T-cell (primary cell): ENCODE results near the gene ARPC5L. TPM values are rescaled to one million over a fixed set of nuclear protein-coding genes. Genes with fewer than 3 reads are reported as not detected.

Source experiments
- ATAC-seq, 4 experiments: fragments of 200-7000 bp in 3 of 4; fragments of 150-1000 bp in 1 of 4; cut with Tn5 transposase; replicated peaks in 1 of 4; 1 replicate in 3 of 4; 2 replicates in 1 of 4; pipeline ENCODE4 v1.10.0; 2021; ENCODE audit warnings: moderate library complexity in 3 of 4, mild to moderate bottlenecking in 2 of 4, moderate number of reproducible peaks in 1 of 4
- CTCF ChIA-PET, 2 donors: fragments of 300-600 bp; sonication (Branson Sonifier 250); formaldehyde crosslinking; loops; one replicate each; lab custom pipeline; 2022; ENCODE audit warnings: antibody characterized with exemption in 2 of 2; lab: Charles Lee
- POLR2A ChIA-PET, 2 donors: fragments of 300-600 bp; sonication (Branson Sonifier 250); formaldehyde crosslinking; loops; one replicate each; lab custom pipeline; 2022; ENCODE audit warnings: antibody characterized with exemption in 2 of 2; lab: Charles Lee
- DNase-seq, 35 experiments: peaks; one replicate each; pipeline versions ENCODE4 v3.0.0 to v3.0.0-alpha.2; 2013 to 2023
- H3K27ac ChIP-seq: one replicate; pipeline ENCODE4 v1.5.1; 2013; ENCODE audit warnings: low read length
- H3K27me3 ChIP-seq, 2 experiments: replicated peaks in 1 of 2; 1 replicate in 1 of 2; 2 replicates in 1 of 2; pipeline versions ENCODE4 v1.6.1 to v1.7.0; 2013; ENCODE audit warnings: low read length in 1 of 2, mixed read lengths in 1 of 2; ENCODE audit not compliant: control insufficient read depth in 2 of 2, insufficient read depth in 2 of 2; ENCODE audit errors: extremely low read depth in 1 of 2
- H3K36me3 ChIP-seq, 2 donors: 1 replicate in 1 of 2; 2 replicates in 1 of 2; pipeline versions ENCODE4 v1.6.1 to v1.7.0; 2013; ENCODE audit warnings: low read length in 1 of 2; ENCODE audit not compliant: control insufficient read depth in 2 of 2, insufficient read depth in 1 of 2; ENCODE audit errors: extremely low read depth in 1 of 2
- H3K4me1 ChIP-seq, 2 experiments: 1 replicate in 1 of 2; 2 replicates in 1 of 2; pipeline versions ENCODE4 v1.6.1 to v1.7.0; 2013; ENCODE audit warnings: low read length in 2 of 2, mixed read lengths in 1 of 2; ENCODE audit not compliant: insufficient read depth in 2 of 2, control insufficient read depth in 1 of 2; ENCODE audit errors: extremely low read depth in 1 of 2
- H3K4me3 ChIP-seq, 2 donors: 1 replicate in 1 of 2; 2 replicates in 1 of 2; pipeline versions ENCODE4 v1.5.1 to v1.7.0; 2013; ENCODE audit warnings: mild to moderate bottlenecking in 2 of 2, low read length in 1 of 2, moderate library complexity in 1 of 2; ENCODE audit not compliant: control insufficient read depth in 1 of 2; ENCODE audit errors: extremely low read depth in 1 of 2
- H3K9me3 ChIP-seq: 2 replicates; pipeline ENCODE4 v1.7.0; 2013
- H3K27ac Mint-ChIP-seq, 2 donors: one replicate each; pipeline ENCODE4 v1.8.0; 2020 to 2021; ENCODE audit warnings: mild to moderate bottlenecking in 2 of 2, mixed read lengths in 2 of 2
- H3K27me3 Mint-ChIP-seq, 2 donors: one replicate each; pipeline ENCODE4 v1.8.0; 2021 to 2022; ENCODE audit warnings: mixed read lengths in 2 of 2
- H3K36me3 Mint-ChIP-seq: one replicate; pipeline ENCODE4 v1.8.0; 2021; ENCODE audit warnings: mixed read lengths
- H3K4me1 Mint-ChIP-seq, 3 donors: one replicate each; pipeline ENCODE4 v1.8.0; 2020 to 2022; ENCODE audit warnings: mixed read lengths in 3 of 3, mild to moderate bottlenecking in 1 of 3
- H3K4me3 Mint-ChIP-seq, 3 donors: one replicate each; pipeline ENCODE4 v1.8.0; 2020 to 2022; ENCODE audit warnings: mild to moderate bottlenecking in 3 of 3, mixed read lengths in 3 of 3, moderate library complexity in 3 of 3
- H3K9me3 Mint-ChIP-seq, 3 donors: one replicate each; pipeline ENCODE4 v1.8.0; 2020 to 2022; ENCODE audit warnings: mixed read lengths in 3 of 3
- WGBS: methylation state at CpG from one replicate; pipeline ENCODE4 v1.1.5; 2013; ENCODE audit warnings: missing lambda C conversion rate; ENCODE audit not compliant: insufficient coverage; 5-methylcytosine and 5-hydroxymethylcytosine counted together
- total RNA-seq, 35 experiments: library from RNA in 6 of 35; stranded (reverse) in 6 of 35; fragments of 120-200 nt in 1 of 35; gene quantifications; one replicate each; pipeline versions ENCODE4 v1.2.1 to v1.2.4 and lab custom pipeline; 2013 to 2026

The ARPC5L gene
- total RNA-seq, 5 donors from 2014 or later (not counting 1 experiment from before 2014, with no cell fraction given): 29.1 to 55.3 (median 35.9) TPM

GRCh38 chr9:124882231-124882630, 20.3 kb downstream of the ARPC5L start:
- ChIA-PET CTCF (interaction anchor here in 1 of 2 donors (0.6 kb wide), 1 partner anchor 612 kb away, joined by 3 read pairs; no protein-coding TSS in a partner anchor), POLR2A (no interaction called here)
- Histone ChIP-seq H3K36me3 (peaks cover 15 to 79% of the 10 kb centered on the region in 2 donors), H3K4me1 (peaks cover 0 to 12% of the 10 kb centered on the region in 2 experiments), H3K27me3 (no peaks in the 10 kb centered on the region), H3K4me3 (no peak overlapping the region), H3K9me3 (no peaks in the 10 kb centered on the region), H3K27ac (no peak overlapping the region)
- no peaks in the 10 kb centered on the region for H3K9me3 Mint-ChIP-seq
- H3K36me3 Mint-ChIP-seq: peaks cover 50% of the 10 kb centered on the region
- H3K4me1 Mint-ChIP-seq: peaks cover under 1 to 2% (median 1%) of the 10 kb centered on the region in 3 donors
- H3K4me3 Mint-ChIP-seq: no peak overlapping the region
- no peak for ATAC-seq
- 88% methylated on average over 13 of the region's 13 CpGs for WGBS
- H3K27ac Mint-ChIP-seq: no peak overlapping the region
- H3K27me3 Mint-ChIP-seq: no peaks in the 10 kb centered on the region
- no peak for DNase-seq

GRCh38 chr9:124884376-124884775, 22.4 kb downstream of the ARPC5L start:
- peaks cover 17 to 78% of the 10 kb centered on the region in 2 donors for H3K36me3 ChIP-seq

GRCh38 chr9:124885551-124885950, 23.6 kb downstream of the ARPC5L start:
- Histone ChIP-seq H3K4me1 (peaks cover 0 to 11% of the 10 kb centered on the region in 2 experiments), H3K27ac (no peak overlapping the region), H3K4me3 (no peak overlapping the region), H3K36me3 (peaks cover 21 to 78% of the 10 kb centered on the region in 2 donors), H3K9me3 (no peaks in the 10 kb centered on the region), H3K27me3 (peaks cover 0 to 11% of the 10 kb centered on the region in 2 experiments)
- H3K27me3 Mint-ChIP-seq: no peaks in the 10 kb centered on the region
- no peaks in the 10 kb centered on the region for H3K9me3 Mint-ChIP-seq
- 96% methylated on average over 4 of the region's 4 CpGs for WGBS
- DNase-seq (no peak), ATAC-seq (no peak)
- no peak overlapping the region for H3K4me3 Mint-ChIP-seq
- H3K36me3 Mint-ChIP-seq: peaks cover 58% of the 10 kb centered on the region
- no peak overlapping the region for H3K27ac Mint-ChIP-seq
- ChIA-PET CTCF (no interaction called here), POLR2A (no interaction called here)
- no peaks in the 10 kb centered on the region for H3K4me1 Mint-ChIP-seq

More at GRCh38 chr9:124884376-124884775, 22.4 kb downstream of the ARPC5L start:
- Histone ChIP-seq H3K27ac (no peak overlapping the region), H3K4me1 (peaks cover 0 to 12% of the 10 kb centered on the region in 2 experiments), H3K27me3 (peaks cover 0 to 9% of the 10 kb centered on the region in 2 experiments), H3K9me3 (no peaks in the 10 kb centered on the region), H3K4me3 (no peak overlapping the region)
- WGBS: no CpG with 5 or more reads among the region's 4 CpGs
- ATAC-seq: no peak
- H3K4me1 Mint-ChIP-seq: no peaks in the 10 kb centered on the region
- H3K4me3 Mint-ChIP-seq: no peak overlapping the region
- peaks cover 47% of the 10 kb centered on the region for H3K36me3 Mint-ChIP-seq
- CTCF ChIA-PET: no interaction called here
- no peak overlapping the region for H3K27ac Mint-ChIP-seq
- DNase-seq: no peak
- H3K9me3 Mint-ChIP-seq: no peaks in the 10 kb centered on the region
- H3K27me3 Mint-ChIP-seq: no peaks in the 10 kb centered on the region
- POLR2A ChIA-PET: no interaction called here

GRCh38 chr9:124886461-124886860, 24.5 kb downstream of the ARPC5L start:
- CTCF ChIA-PET: no interaction called here
- ATAC-seq: no peak
- Mint-ChIP-seq H3K9me3 (no peaks in the 10 kb centered on the region), H3K27ac (no peak overlapping the region), H3K4me1 (no peaks in the 10 kb centered on the region), H3K4me3 (no peak overlapping the region), H3K27me3 (no peaks in the 10 kb centered on the region), H3K36me3 (peaks cover 64% of the 10 kb centered on the region)
- Histone ChIP-seq H3K9me3 (no peaks in the 10 kb centered on the region), H3K27me3 (peaks cover 0 to 18% of the 10 kb centered on the region in 2 experiments), H3K4me1 (peaks cover 0 to 2% of the 10 kb centered on the region in 2 experiments), H3K36me3 (peaks cover 22 to 78% of the 10 kb centered on the region in 2 donors), H3K27ac (no peak overlapping the region), H3K4me3 (no peak overlapping the region)
- WGBS: 98% methylated on average over 10 of the region's 10 CpGs
- POLR2A ChIA-PET: interaction anchor here (0.6 kb wide), 2 partner anchors 72 to 399 kb away, joined by 3 to 18 read pairs; no protein-coding TSS in a partner anchor
- DNase-seq: no peak

- ChIA-PET POLR2A (interaction anchor here in 1 of 2 donors (0.7 kb wide), 1 partner anchor 9 kb away, joined by 5 read pairs; no protein-coding TSS in a partner anchor), CTCF (no interaction called here)
- Histone ChIP-seq H3K4me1 (no peaks in the 10 kb centered on the region), H3K27ac (no peak overlapping the region), H3K36me3 (peaks cover 22 to 75% of the 10 kb centered on the region in 2 donors), H3K9me3 (no peaks in the 10 kb centered on the region), H3K4me3 (no peak overlapping the region), H3K27me3 (peaks cover 0 to 18% of the 10 kb centered on the region in 2 experiments)
- H3K27me3 Mint-ChIP-seq: no peaks in the 10 kb centered on the region
- peaks cover 60% of the 10 kb centered on the region for H3K36me3 Mint-ChIP-seq
- no peak for DNase-seq
- H3K27ac Mint-ChIP-seq: peak overlapping the region in 1 of 2 donors; percentile 24
- H3K9me3 Mint-ChIP-seq: no peaks in the 10 kb centered on the region
- WGBS: 98% methylated on average over 15 of the region's 17 CpGs
- no peak overlapping the region for H3K4me3 Mint-ChIP-seq
- no peak for ATAC-seq
- H3K4me1 Mint-ChIP-seq: no peaks in the 10 kb centered on the region
Measured at GRCh38 chr9:124886866-124887492, 25.0 kb downstream of the ARPC5L start.

- DNase-seq (no peak), ATAC-seq (no peak)
- H3K36me3 ChIP-seq: peaks cover 22 to 74% of the 10 kb centered on the region in 2 donors
- ChIA-PET POLR2A (interaction anchor here in 1 of 2 donors (0.7 kb wide), 1 partner anchor 10 kb away, joined by 5 read pairs; no protein-coding TSS in a partner anchor), CTCF (no interaction called here)
- H3K27ac ChIP-seq: no peak overlapping the region
- H3K27me3 ChIP-seq: peaks cover 0 to 20% of the 10 kb centered on the region in 2 experiments
- no peaks in the 10 kb centered on the region for H3K4me1 ChIP-seq
- Mint-ChIP-seq H3K9me3 (no peaks in the 10 kb centered on the region), H3K4me3 (no peak overlapping the region), H3K27ac (no peak overlapping the region), H3K27me3 (no peaks in the 10 kb centered on the region), H3K36me3 (peaks cover 63% of the 10 kb centered on the region), H3K4me1 (no peaks in the 10 kb centered on the region)
- 100% methylated on average over 3 of the region's 5 CpGs for WGBS
- H3K4me3 ChIP-seq: no peak overlapping the region
- no peaks in the 10 kb centered on the region for H3K9me3 ChIP-seq
Measured at GRCh38 chr9:124887832-124888231, 25.9 kb downstream of the ARPC5L start.
